ENCODE measurements around the gene NFYC. TPM values are rescaled to one million over a fixed set of nuclear protein-coding genes. Genes with fewer than 3 reads are reported as not detected.

The NFYC gene
- total and polyA plus RNA-seq, 2 of the 8 experiments (the other 6 are each of a cell fraction or from before 2014, with no cell fraction given), result 54.1 to 124 TPM

GRCh38 chr1:40673452-40673851 lies 18.1 kb upstream of the NFYC start (continued):
- TF ChIP-seq SP2 (IDR thresholded peaks at IDR 0.05; ENCODE audit: low read length), result no peak
- no peak for TF ChIP-seq SP1 (IDR thresholded peaks at IDR 0.05; ENCODE audit: low read depth, low read length)
- no peak for TF ChIP-seq ATF3 (IDR thresholded peaks at IDR 0.05; ENCODE audit: insufficient read depth, low read depth, low read length)
- no peak for TF ChIP-seq RBBP5 (IDR thresholded peaks at IDR 0.05; ENCODE audit: borderline replicate concordance, low read depth, low read length)
- no peak for TF ChIP-seq CBX8 (IDR thresholded peaks at IDR 0.05; ENCODE audit: borderline replicate concordance, low read depth, low read length)
- TF ChIP-seq HDAC6 (IDR thresholded peaks at IDR 0.05; ENCODE audit: low read depth, low read length), result no peak
- TF ChIP-seq KDM1A (IDR thresholded peaks at IDR 0.05; ENCODE audit: borderline replicate concordance, low read length), result no peak
